Activated CD4-positive, CD25-positive, alpha-beta regulatory T cell (primary cell): ENCODE data around the gene RBBP5.

Experiments used
- DNase-seq, 4 experiments: peaks; one replicate each; lab custom pipeline; 2025; lab: John Stamatoyannopoulos, UW

The RBBP5 gene

DNA sequence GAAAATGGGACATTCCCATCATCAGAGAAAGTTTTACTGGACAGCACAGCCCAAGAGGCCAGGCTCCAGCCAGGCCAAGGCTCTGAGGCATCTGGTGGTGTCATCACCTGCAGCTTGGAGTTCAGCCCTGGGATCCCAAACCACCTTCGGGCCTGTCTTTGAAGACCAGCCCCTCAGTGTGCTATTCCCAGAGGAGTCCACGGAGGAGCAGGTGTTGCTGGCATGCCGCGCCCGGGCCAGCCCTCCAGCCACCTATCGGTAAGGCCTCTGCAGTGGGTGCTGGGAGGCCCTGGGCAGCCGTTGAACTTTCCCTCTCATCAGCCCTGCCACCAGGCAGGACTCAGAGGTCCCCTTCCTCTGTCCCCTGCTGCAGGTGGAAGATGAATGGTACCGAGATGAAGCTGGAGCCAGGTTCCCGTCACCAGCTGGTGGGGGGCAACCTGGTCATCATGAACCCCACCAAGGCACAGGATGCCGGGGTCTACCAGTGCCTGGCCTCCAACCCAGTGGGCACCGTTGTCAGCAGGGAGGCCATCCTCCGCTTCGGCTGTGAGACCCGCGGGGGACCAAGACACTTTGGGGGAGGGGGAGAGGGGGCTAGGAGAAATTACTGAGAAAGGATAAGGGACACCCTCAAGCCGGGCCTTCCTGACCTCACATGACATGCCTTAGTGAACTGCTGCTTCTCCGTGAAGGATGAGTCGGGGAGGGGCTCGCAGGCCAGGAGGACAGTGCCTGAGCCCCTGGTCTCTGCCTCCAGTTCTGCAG lies 63.8 kb downstream of the RBBP5 start:
- DNase-seq = no peak

- DNase-seq = no peak
Observed at GRCh38 chr1:205056956-205057568, 64.7 kb downstream of the RBBP5 start.

DNA sequence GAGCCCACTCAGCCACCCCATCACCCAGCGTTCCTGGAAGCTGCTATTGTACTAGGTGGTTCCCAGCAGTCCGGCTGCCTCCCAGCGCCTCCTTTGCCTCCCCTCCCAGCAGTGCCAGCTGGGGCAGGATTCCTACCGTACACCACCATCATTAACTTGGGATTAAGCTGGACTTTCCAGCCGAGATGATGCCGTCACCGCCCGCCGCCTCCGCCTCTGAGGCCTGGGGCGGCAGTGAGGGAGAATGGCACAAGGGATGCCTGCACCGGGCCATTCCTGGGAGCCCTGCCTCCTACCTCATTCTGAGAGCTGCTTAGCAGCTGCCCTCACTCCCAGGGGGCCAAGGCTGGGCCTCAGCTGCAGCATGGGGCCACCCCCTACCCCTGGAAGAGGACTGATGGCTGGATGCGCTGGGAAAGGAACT lies 65.6 kb downstream of the RBBP5 start:
- no peak for DNase-seq

DNA sequence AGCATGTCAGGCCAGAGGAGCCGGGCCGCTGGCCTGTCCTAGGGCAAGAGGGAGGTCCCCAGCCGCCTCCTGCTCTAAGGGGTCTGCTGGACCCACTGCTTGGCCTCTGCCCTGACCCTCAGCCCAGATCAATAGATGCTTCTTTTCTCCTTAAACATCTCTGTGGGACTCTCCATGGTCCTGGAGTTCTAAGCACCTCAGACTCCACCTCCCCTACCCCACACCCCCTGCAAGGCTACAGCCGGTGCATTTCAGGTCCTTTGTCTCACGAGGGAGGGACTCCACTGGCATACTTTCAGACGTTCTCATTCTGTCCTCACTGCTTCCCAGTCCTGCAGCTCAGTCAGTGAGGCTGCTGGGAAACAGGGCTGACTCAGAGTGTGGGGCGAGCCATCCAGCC lies 67.8 kb downstream of the RBBP5 start:
- DNase-seq = no peak

DNA sequence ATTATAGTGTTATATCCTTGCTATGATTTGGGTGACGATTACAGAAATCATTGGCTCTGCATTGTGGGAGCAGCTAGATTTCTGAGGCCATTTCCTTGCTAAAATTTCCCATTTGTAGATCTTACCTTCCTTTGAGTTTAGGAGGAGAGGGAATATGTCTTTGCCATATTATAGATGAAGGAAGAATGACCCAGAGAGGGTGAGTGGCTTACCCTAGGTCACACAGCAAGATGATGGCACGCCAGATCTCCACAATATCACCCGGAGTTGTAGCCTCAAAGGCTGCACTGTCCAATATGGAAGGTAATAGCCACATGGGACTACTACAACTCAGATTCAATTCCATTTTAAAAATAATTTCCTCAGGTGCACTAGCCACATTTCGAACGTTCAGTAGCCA lies 68.5 kb downstream of the RBBP5 start:
- DNase-seq = no peak

DNA sequence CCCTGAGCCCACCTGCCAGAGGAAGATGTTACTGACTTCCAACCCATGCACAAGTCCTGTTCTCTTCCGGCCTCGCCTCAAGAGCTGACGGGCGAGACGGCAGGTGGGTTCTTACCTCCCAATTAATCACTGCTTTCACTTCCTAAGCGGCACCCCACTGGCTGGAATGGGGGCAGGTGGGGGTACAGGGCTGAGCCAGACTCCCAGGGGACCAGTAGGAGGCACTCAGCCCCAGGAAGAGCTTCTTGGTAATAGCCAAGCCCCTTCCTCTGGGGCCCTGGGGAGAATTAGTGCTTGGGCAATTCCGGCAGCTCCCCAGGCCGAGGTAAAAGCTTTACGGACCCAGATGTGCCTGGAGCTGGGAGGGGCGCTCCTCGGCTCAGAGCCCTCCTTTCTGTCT lies 69.1 kb downstream of the RBBP5 start:
- DNase-seq = no peak

- DNase-seq = no peak
Observed at GRCh38 chr1:205049479-205049878, 72.3 kb downstream of the RBBP5 start.

DNA sequence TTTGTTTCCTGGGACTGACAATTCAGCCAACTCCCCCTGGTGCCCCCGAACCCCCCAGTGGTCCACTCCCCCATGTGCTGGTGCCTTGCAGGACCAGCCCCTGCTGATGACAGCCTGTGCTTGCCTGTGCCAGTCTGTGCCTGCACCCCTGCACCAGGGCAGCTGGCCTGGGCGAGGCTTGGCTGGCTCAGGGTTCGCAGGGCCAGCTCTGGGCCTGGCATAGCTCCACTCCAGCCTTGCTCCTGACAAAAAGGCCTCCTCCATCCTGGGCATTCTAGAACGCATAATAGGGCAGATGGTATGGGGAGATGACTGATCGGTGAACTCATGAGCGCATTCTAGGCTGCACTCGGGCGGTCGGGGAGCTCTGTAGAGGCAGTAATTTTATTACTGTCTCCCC lies 73.4 kb downstream of the RBBP5 start:
- no peak for DNase-seq

DNA sequence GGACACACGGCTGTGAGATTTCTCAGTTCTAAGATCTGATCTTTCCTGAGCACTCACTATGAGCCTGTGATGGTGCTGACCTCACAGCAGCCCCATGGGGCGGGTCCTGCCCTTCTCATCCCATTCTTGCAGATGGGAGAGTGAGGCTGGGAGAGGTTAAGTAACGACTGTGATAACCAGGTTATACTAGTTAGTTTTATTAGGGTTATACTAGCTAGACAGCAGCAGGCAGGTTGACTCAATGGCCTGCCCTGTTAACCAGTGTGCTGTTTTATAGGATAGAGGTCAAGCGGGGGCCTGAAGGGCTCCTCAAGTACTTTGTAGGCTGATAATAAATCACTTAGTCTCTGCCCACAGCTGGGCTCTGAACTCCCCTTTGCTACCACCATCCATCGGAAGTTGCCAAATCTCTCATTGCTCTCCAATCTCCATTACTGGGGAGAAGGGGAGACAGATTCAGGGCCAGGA lies 74.0 kb downstream of the RBBP5 start:
- no peak for DNase-seq

GRCh38 chr1:205046870-205047269 lies 74.9 kb downstream of the RBBP5 start:
- no peak for DNase-seq

DNA sequence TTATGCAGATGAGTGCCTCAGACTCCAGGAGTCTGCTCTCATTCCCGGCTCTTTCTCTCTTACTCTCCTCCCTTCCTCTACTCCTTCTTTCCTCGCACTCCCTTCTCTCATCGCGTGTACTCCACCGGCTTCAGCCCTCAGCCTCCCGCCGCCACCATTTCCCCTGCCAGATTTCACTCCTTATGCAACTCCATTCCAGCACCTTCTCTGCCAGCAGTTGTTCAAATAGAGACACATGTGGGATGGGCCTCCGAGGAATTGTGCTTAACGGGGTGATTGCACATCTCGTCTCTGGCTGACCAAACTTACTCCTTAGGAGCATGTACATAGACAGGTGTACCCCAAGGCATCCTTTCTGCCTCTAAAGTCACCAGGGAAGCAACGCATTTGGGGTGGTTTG lies 76.6 kb downstream of the RBBP5 start:
- no peak for DNase-seq

DNA sequence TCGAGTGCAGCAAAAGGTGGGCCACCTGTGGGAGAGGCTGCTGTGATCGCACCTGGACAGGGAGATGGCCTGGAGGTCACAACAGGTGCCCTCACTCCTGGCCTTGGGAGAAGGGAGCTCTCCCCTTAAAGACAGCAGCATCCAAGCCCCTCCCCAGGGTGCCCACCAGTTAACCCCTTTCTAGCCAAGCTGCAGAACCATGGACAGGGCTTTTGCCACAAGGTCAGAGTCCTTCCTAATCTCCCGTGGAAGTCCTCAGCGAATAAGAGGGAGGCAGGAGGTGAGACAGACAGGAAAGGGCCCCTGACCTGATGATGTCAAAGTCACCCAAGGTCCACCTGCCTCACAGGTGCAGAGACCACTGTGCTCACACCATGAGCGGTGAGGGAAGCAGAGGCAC lies 77.0 kb downstream of the RBBP5 start:
- no peak for DNase-seq

DNA sequence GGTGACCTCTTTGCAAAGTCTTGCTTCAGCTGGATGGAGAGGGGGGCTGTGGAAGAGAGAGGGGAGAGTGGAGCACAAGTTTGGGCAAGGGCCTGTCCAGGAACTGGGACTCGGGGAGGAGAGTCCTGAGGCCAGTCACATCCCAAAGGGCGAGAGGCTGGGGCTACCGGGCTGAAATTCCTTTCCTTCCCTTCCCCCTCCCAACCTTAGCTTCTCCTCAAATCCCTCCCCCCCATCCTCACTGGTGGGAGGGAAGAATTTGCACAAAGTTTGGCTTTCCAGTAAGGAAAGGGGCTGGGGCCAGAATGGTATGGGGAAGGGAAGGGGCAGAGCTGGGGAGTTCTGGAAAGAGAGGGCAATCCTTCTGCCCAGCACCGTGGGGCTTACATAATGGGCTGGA lies 77.9 kb downstream of the RBBP5 start:
- no peak for DNase-seq

GRCh38 chr1:205042911-205043806 lies 78.6 kb downstream of the RBBP5 start, which contains the start of gene CNTN2:
Gene CNTN2, plus strand, starts transcription at chr1:205043212. Its CDS starts 9,974 bp downstream, at chr1:205053186.
- no peak for DNase-seq

- no peak for DNase-seq
Observed at GRCh38 chr1:205041998-205042910, 79.5 kb downstream of the RBBP5 start.

DNA sequence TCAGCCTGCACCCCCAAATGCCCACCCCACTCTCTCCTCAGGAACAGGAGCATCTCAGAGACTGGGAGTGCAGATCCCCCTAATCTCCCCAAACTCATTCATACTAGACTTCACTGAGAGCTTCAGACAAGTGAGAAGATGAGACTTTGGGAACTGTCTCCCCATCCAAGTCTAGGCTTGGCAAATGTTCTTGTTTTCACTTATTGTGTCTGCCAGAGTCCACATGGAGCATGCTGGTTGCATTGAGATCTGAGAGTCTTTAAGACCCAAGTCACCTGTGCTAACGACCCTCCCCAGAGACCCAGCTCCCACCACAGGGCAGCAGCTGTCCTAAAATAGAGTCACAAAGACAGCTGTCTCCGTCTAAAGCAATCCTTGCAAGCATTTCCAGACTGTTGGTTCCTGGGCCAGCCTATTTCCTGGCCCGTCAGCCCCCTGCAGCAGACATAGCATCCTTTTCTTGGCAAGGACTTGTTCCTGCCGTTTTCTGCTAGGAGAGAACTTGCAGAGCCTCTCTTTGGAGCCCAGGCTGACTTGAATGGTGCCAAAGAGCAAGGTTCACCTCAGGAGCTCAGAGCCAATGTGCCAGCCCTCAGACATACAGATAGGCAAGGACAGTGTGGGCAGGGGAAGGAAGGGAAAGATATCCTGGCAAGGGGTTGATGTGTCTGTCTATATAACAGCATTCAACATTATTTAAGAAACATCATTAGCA lies 80.6 kb downstream of the RBBP5 start:
- DNase-seq = no peak

DNA sequence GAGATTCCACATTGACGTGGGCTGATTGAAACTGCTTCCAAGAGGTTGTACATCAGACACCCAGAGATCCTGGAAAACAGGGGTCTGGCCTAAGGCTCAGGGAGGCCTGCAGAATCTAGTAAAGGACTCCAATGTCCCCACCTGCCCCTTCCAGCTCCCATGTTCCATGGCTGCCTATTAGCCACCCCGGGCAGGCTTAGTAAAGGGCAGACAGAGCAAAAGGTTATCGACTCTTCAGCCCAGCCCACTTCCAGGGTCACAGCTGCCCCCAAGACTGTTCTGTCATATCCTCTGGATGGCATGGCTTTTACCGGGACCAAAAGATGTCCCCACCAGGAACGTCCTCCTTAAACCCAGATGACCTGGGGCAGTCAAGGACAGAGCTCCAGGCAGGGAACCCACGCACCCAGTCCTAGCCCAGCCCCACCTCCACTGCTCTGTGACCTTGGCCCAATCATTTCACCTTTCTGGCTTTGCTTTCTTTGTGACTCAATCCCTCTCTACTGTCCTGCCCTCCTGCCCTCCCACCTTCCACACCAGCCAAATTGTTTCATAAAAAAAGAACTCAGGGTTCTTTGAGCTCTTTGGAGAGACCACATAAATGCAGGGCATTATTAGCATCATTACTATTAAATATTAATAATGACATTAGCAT lies 83.5 kb downstream of the RBBP5 start:
- no peak for DNase-seq

GRCh38 chr1:205037539-205037938 lies 84.2 kb downstream of the RBBP5 start:
- DNase-seq = no peak
